GM19193 (cell line): ENCODE measurements around the gene LRRC45.

Source experiments
- POLR2A ChIP-seq: IDR thresholded peaks from 4 replicates; pipeline ENCODE4 v1.6.1; 2011; ENCODE audit not compliant: insufficient read depth, insufficient read length; ENCODE audit errors: extremely low read depth

LRRC45 gene

DNA sequence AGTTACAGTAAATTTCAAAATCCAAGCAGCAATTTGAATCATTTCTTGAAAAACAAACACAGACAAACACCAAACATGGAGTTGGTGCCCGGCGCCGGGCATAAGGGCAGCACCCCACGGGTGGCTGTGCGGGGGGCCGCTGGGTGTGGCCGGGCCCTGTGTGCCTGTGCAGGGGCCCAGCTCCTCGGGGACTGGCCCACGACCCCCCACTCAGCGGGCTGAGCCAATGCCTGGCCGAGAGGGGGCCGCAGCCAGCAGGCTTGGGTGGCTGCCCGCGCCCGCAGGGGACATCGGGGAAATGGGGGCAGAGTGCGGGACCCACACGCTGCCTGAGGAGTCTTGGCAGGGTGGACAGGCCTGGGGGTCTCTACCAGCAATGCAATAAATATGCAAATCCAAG lies 55.3 kb downstream of the LRRC45 start:
- TF ChIP-seq POLR2A = no peak

DNA sequence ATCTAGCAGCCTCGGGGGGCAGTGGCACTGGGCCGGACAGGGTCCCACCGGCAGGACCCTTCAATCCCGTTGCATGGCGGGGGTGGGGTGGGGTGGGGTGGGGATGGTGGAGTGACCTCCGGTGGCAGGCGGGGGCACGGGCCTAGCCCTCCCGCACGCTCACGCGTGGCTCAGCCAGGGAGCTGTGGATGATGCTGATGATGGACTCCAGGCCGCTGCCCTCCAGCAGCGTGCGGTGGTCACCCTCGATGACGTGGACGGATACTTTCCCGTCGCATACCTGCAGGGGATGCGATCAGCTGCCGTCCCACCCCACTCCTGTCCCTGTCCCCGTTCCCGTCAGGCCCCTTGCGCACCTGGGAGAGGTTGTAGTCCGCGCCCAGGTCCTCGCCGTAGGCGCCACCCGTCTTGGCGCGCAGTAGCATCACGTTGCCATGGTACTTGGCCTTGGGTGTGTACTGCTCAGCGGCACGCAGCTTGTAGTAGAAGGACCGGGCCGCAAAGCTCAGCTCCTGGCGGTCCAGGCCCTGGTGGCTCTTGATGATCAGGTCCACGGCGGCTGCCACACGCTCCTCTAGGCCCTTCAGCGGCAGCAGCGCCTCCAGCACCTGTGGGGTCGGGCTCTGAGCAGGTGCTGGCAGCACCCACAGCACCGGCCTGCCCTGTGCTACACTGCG lies 56.0 kb downstream of the LRRC45 start:
- TF ChIP-seq POLR2A = no peak

DNA sequence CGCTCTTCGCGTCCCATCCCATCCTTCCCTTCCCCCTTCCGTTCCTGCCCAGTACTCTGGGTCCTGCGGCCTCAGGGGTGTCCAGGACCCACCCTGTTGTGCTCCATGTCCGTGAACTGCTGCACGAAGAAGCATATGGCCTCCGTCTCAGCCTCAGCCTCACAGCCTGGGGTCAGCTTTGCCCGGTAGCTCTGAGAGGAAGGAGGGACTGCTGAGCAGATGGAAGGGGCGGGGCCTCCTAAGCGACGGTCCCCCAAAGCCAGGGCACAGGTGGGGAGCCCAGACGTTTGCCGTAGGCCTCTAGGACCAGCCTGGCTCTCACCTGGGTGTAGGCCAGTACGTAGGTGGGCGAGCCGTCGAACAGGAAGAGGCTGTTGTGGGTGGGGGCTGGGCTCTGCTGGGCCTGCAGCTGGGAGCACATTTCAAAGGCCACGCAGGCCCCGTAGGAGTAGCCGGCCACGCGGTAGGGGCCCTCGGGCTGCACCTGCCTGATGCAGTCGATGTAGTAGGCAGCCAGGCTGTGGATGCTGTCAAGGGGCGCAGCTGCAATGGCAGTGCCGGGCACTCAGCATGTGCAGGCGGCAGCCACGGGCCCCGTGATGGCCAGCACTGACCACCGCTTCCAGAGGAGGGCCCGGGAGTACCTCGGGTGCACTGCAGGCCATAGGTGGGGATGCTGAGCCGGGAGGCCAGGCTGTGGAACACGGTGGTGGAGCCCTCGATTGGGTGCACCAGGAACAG lies 57.1 kb downstream of the LRRC45 start:
- no peak for TF ChIP-seq POLR2A
